Heart left ventricle (tissue), 13 donors: ENCODE measurements around the gene OR2B6.

ENCODE experiments used
- CTCF ChIP-seq, 12 donors: fragments of 200-600 bp; sonication (generic) in 4 of 12; IDR thresholded peaks; one replicate each; pipeline versions ENCODE4 v1.5.0 to v1.8.0; 2018 to 2022; ENCODE audit warnings: antibody characterized with exemption in 12 of 12, mild to moderate bottlenecking in 5 of 12
- POLR2A ChIP-seq, 2 donors: fragments of 450-650 bp; IDR thresholded peaks; one replicate each; pipeline ENCODE4 v1.6.1; 2017; ENCODE audit warnings: antibody characterized with exemption in 2 of 2, mild to moderate bottlenecking in 2 of 2, moderate library complexity in 2 of 2
- donor health status: ischemic (EF 13 %, LVEDD 7.1; RV severe dilation, severe dysfunction).
- donor health status: DM: no; HTN: yes; CAD: no.
- donor health status: DM: no; HTN: no; CAD: no.
- donor health status: ischemic (EF 25% LVEDD 6.9; RV normal size, moderate dysfunction).
- donor health status: ischemic (EF 25% LVEDD 5.7; RV mildly dilated, moderate dysfunction).
- donor health status: ischemic (EF 35%, LVEDD 5.7; RV mildly dilated, moderate dysfunction).
- donor health status: nonischemic (EF 11% LVEDD 7.7; RV severe dilation, severe dysfunction).
- donor health status: DM: yes; HTN: yes; CAD: no.
- donor health status: PGD.
- donor health status: ischemic (EF 29% LVEDD 5.4; RV normal size, mild dysfunction).
- donor health status: nonischemic (EF 23%, LVEDD 6.1; RV moderate dilation, normal function).

GRCh38 chr6:27922949-27923348 is 34.1 kb upstream of the OR2B6 start:
- no peak for TF ChIP-seq CTCF (IDR thresholded peaks at IDR 0.05)
- no peak for TF ChIP-seq POLR2A (IDR thresholded peaks at IDR 0.05)
